Activated CD8-positive, alpha-beta memory T cell treated with anti-CD3 and anti-CD28 coated beads, Interleukin-2, amount 10 ng/mL, durations not matched to agents 7 days and 5 days (primary cell): ENCODE results near the gene DNAJB5. TPM values are rescaled to one million over a fixed set of nuclear protein-coding genes. Genes with fewer than 3 reads are reported as not detected.

Experiments used
- ATAC-seq: fragments of 150-1000 bp; cut with Tn5 transposase; one replicate; pipeline ENCODE4 v1.10.0; 2021; ENCODE audit warnings: moderate library complexity
- CTCF ChIA-PET: fragments of 350-600 bp; sonication (Branson Sonifier 250); formaldehyde crosslinking; loops from one replicate; lab custom pipeline; 2021; ENCODE audit warnings: antibody characterized with exemption; lab: Charles Lee
- DNase-seq: peaks from one replicate; pipeline ENCODE4 v3.0.0-alpha.2; 2020
- H3K27ac Mint-ChIP-seq: one replicate; pipeline ENCODE4 v1.8.0; 2021; ENCODE audit warnings: mild to moderate bottlenecking, mixed read lengths
- H3K27me3 Mint-ChIP-seq: one replicate; pipeline ENCODE4 v1.8.0; 2021; ENCODE audit warnings: mixed read lengths
- H3K36me3 Mint-ChIP-seq: one replicate; pipeline ENCODE4 v1.8.0; 2021; ENCODE audit warnings: mild to moderate bottlenecking, mixed read lengths
- H3K4me1 Mint-ChIP-seq: one replicate; pipeline ENCODE4 v1.8.0; 2021; ENCODE audit warnings: mixed read lengths
- H3K4me3 Mint-ChIP-seq: one replicate; pipeline ENCODE4 v1.8.0; 2021; ENCODE audit warnings: mild to moderate bottlenecking, moderate library complexity, mixed read lengths
- H3K9me3 Mint-ChIP-seq: one replicate; pipeline ENCODE4 v1.8.0; 2022; ENCODE audit warnings: low read depth, mixed read lengths
- total RNA-seq, 2 experiments: library from RNA; stranded (reverse); gene quantifications; one replicate each; pipeline ENCODE4 v1.2.3, GENCODE V29; 2021

DNAJB5 gene
- total RNA-seq, 2 experiments from 2014 or later, result 5.2 to 5.5 TPM

DNA sequence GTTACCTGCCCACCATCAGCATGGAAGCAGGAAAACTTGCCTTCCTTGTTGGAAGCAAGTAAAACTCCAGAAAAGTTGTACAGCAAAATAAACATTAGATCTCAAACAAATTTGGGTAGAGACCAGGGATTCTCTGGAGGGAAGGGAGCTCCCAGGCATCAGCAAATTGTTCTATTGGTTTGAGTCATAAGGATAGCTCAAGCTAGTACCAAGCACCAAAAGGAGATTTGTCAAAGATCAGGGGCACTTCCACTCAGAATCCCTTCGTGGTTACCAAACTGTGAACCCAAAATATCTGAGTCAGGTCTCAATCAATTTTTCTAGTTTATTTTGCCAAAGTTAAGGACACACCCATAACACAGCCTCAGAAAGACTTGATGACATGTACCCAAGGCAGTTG, 37.8 kb downstream of the DNAJB5 start:
- Mint-ChIP-seq H3K4me3 (no peak overlapping the region), H3K9me3 (no peaks in the 10 kb centered on the region), H3K36me3 (no peaks in the 10 kb centered on the region), H3K27me3 (no peaks in the 10 kb centered on the region), H3K27ac (no peak overlapping the region), H3K4me1 (peaks cover 10% of the 10 kb centered on the region)
- CTCF ChIA-PET, result interaction anchor here (1.1 to 1.2 kb wide), 2 partner anchors 128 to 936 kb away, joined by 3 to 4 read pairs; no protein-coding TSS in a partner anchor
- ATAC-seq (no peak), DNase-seq (no peak)

DNA sequence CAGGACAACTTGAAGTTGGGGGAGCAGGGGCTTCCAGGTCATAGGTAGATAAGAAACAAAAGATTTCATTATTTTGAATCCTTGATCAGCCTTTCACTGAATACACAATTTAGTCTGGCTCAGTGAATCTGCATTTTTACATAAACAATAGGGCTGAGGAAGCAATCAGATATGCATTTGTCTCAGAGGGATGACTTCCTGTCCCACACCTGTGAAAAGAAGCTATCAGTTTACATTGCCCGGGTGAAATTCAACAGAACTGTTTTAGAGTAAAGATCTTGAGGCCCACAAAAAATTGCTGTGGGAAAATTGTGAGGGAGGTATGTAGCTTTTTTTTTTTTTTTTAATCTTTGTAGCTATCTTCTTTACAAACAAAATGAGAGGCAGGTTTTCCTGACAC, 38.3 kb downstream of the DNAJB5 start:
- Mint-ChIP-seq H3K27ac (no peak overlapping the region), H3K4me1 (peaks cover 10% of the 10 kb centered on the region), H3K4me3 (no peak overlapping the region), H3K36me3 (no peaks in the 10 kb centered on the region), H3K9me3 (no peaks in the 10 kb centered on the region), H3K27me3 (no peaks in the 10 kb centered on the region)
- ATAC-seq, result no peak
- CTCF ChIA-PET, result no interaction called here
- DNase-seq, result no peak

DNA sequence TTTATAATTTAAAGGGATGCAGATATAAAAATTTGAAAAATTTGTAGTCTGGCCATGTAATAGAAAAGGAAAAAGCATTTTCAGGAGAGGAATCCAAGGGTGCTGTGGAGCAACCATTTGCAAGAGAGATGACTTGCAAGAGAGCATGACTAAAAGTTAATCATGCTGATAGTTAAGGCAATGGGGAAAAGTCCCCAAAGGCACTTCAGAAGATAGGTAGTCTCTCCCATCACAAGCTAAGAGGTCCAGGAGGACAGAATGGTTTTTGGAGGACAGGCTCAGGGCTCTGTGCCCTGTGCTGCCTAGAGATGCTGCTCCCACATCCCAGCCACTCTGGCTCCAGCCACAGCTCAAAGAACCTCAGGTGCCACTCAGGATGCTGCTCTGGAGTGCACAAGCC, 38.8 kb downstream of the DNAJB5 start:
- H3K4me3 Mint-ChIP-seq, result no peak overlapping the region
- no peak overlapping the region for H3K27ac Mint-ChIP-seq
- no peaks in the 10 kb centered on the region for H3K36me3 Mint-ChIP-seq
- peaks cover 9% of the 10 kb centered on the region for H3K4me1 Mint-ChIP-seq
- H3K27me3 Mint-ChIP-seq, result no peaks in the 10 kb centered on the region
- ATAC-seq (no peak), DNase-seq (no peak)
- CTCF ChIA-PET, result no interaction called here
- H3K9me3 Mint-ChIP-seq, result no peaks in the 10 kb centered on the region

GRCh38 chr9:35029241-35029640, 39.7 kb downstream of the DNAJB5 start:
- ATAC-seq (no peak), DNase-seq (no peak)
- Mint-ChIP-seq H3K36me3 (no peaks in the 10 kb centered on the region), H3K4me1 (peaks cover 6% of the 10 kb centered on the region), H3K27me3 (no peaks in the 10 kb centered on the region), H3K4me3 (no peak overlapping the region), H3K9me3 (no peaks in the 10 kb centered on the region), H3K27ac (no peak overlapping the region)
- CTCF ChIA-PET, result interaction anchor here (1.1 kb wide), 1 partner anchor 51 kb away, joined by 3 read pairs; the partner anchor contains the start of gene FANCG

DNA sequence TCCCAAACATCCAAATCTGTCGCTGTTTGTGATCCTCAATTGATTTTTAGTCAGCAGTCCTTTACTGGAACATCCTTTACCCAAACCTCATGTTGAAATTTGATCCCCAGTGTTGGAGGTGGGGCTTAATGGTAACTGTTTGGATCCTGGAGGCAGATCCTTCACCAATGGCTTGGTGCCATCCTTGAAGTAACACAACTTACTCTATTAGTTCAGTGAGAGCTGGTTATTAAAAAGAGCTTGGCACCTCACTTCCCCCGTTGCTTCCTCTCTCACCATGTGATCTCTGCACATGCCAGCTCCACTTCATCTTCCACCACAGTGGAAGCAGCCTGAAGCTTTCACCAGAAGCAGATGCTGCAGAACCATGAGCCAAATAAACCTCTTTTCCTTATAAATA, 40.3 kb downstream of the DNAJB5 start:
- no peak for ATAC-seq
- Mint-ChIP-seq H3K27ac (no peak overlapping the region), H3K9me3 (no peaks in the 10 kb centered on the region), H3K36me3 (no peaks in the 10 kb centered on the region), H3K27me3 (no peaks in the 10 kb centered on the region), H3K4me1 (peaks cover 6% of the 10 kb centered on the region), H3K4me3 (no peak overlapping the region)
- CTCF ChIA-PET, result interaction anchor here (1.1 kb wide), 1 partner anchor 50 kb away, joined by 3 read pairs; the partner anchor contains the start of gene FANCG
- no peak for DNase-seq

DNA sequence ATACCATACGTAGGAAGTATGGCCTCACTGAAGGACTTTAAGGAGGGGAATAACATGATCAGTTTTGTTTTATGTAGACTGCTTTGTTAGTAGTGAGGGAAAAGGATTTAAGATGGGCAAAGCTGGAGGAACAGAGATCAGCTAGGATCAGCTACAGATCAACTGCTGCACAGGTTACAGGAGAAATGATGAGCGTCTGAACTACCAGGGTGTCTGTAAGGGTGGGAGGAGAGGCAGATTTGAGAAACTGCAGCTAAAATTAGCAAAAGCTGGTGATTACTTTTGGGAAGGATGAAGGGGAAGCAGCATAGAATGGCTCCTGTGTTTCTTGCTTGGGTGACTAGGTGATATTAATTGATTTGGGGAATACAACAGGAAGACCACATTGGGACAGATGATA, 43.6 kb downstream of the DNAJB5 start:
- Mint-ChIP-seq H3K27me3 (no peaks in the 10 kb centered on the region), H3K9me3 (no peaks in the 10 kb centered on the region), H3K36me3 (peaks cover 2% of the 10 kb centered on the region), H3K4me3 (no peak overlapping the region), H3K4me1 (peaks cover 8% of the 10 kb centered on the region), H3K27ac (no peak overlapping the region)
- no peak for DNase-seq
- ATAC-seq, result no peak
- CTCF ChIA-PET, result no interaction called here

DNA sequence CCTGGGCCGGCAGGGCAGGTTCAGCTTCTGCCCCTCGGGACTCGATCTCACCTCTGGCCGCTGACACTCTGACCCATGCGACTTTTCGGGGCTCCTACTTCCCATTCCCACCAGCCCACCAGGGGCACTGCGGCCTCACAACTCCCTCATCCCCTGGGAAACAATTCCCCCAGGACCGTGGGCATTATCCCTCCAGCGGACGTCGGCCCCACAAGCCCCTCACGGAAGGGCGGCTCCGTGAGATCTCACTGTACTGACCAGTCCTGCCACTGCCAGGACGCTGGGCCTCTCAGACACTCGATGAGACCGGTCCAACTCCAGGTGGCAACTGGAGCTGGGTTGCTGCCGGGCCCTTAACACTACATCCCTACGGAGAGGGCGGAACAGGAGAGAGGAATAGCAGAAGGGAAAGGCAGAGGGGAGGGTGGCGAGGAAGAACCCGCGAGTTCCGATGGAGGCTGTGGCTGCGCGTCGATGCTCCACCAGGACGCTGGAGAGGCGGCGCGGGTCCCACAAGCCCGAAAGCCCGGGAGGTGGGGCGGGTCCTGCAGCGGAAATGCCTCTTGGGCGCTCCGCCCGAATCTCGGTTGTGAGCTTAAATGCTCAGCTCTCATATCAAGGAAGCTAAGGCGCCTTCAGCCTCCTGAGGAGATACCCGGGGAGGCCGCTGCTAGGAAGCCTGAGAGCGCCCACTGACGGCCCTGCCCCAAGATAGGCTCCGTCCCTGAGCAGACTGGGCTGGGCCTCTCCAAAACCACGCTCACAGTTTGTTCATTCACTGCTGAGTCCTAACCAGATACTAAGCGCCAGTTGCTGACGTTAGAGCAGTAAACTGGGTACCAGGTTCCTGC, 46.5 kb downstream of the DNAJB5 start:
- Mint-ChIP-seq H3K4me1 (peaks cover 8% of the 10 kb centered on the region), H3K9me3 (no peaks in the 10 kb centered on the region), H3K36me3 (peaks cover 2% of the 10 kb centered on the region), H3K4me3 (peak overlapping the region; percentile 49), H3K27ac (peak overlapping the region; percentile 65), H3K27me3 (no peaks in the 10 kb centered on the region)
- ATAC-seq (peak; percentile 92), DNase-seq (peak; percentile 71)
- CTCF ChIA-PET, result interaction anchor here (0.9 to 4.4 kb wide), 2 partner anchors 15 to 136 kb away, joined by 4 to 21 read pairs; no protein-coding TSS in a partner anchor

- H3K27ac Mint-ChIP-seq, result no peak overlapping the region
- no peaks in the 10 kb centered on the region for H3K27me3 Mint-ChIP-seq
- H3K4me1 Mint-ChIP-seq, result no peaks in the 10 kb centered on the region
- no peaks in the 10 kb centered on the region for H3K36me3 Mint-ChIP-seq
- no peaks in the 10 kb centered on the region for H3K9me3 Mint-ChIP-seq
- DNase-seq, result no peak
- no peak overlapping the region for H3K4me3 Mint-ChIP-seq
- ATAC-seq, result no peak
- CTCF ChIA-PET, result interaction anchor here (0.9 to 3.3 kb wide), 2 partner anchors 9 to 340 kb away, joined by 3 to 12 read pairs; no protein-coding TSS in a partner anchor
Observed at GRCh38 chr9:35042081-35042604, 52.6 kb downstream of the DNAJB5 start.

DNA sequence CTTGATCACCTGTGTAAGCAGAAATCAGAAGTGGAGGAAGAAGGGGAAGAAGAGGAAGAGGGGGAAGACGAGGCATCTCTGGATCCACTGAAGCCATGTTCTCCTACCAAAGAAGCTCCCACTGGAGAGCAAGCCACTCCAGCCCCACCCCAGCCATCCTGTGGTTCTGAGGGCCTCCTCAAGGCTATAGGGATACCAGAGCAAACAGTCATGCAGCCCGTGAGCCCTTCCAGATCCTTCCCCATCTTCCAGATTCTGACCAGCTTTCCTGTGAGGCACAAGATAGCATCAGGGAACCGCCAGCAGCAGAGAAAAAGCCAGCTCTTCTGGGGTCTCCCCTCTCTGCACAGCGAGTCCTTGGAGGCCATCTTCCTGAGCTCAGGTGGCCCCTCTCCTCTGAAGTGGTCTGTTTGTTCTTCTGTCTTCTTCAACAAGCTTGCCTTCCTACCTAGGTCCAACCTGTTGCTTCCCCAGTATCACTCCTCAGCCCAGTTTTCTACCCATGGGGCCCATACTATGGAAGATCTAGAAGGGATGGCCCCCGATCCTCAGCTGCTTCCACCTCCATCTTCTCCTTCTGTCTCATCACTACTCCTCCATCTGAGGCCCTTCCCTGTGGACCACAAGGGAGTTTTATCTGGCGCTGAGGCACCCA, 53.5 kb downstream of the DNAJB5 start:
- CTCF ChIA-PET, result interaction anchor here (3.3 kb wide), 1 partner anchor 8 kb away, joined by 12 read pairs; no protein-coding TSS in a partner anchor
- ATAC-seq (no peak), DNase-seq (no peak)
- no peaks in the 10 kb centered on the region for H3K9me3 Mint-ChIP-seq
- H3K36me3 Mint-ChIP-seq, result no peaks in the 10 kb centered on the region
- H3K4me1 Mint-ChIP-seq, result no peaks in the 10 kb centered on the region
- H3K4me3 Mint-ChIP-seq, result no peak overlapping the region
- no peaks in the 10 kb centered on the region for H3K27me3 Mint-ChIP-seq
- no peak overlapping the region for H3K27ac Mint-ChIP-seq

DNA sequence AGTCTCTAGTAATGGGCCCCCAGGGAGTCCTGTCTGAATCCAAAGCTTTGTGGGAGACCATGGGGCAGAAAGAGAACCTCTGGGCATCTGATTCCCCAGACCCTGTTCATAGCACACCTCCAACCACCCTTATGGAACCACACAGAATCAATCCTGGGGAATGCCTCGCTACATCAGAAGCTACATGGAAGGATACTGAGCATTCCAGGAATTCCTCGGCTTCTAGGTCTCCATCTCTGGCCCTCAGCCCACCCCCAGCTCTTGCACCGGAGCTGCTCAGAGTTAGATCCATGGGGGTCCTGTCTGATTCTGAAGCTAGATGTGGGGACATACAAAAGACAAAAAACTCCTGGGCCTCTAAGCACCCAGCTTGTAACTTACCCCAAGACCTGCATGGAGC, 54.5 kb downstream of the DNAJB5 start:
- no peak overlapping the region for H3K27ac Mint-ChIP-seq
- no peak overlapping the region for H3K4me3 Mint-ChIP-seq
- ATAC-seq (no peak), DNase-seq (no peak)
- H3K27me3 Mint-ChIP-seq, result no peaks in the 10 kb centered on the region
- H3K4me1 Mint-ChIP-seq, result no peaks in the 10 kb centered on the region
- CTCF ChIA-PET, result interaction anchor here (1.4 kb wide), 1 partner anchor 144 kb away, joined by 4 read pairs; no protein-coding TSS in a partner anchor
- no peaks in the 10 kb centered on the region for H3K9me3 Mint-ChIP-seq
- peaks cover 4% of the 10 kb centered on the region for H3K36me3 Mint-ChIP-seq

Other genes starting within 250 kb of the DNAJB5 start
- not detected for gene PHF24, start 31.5 kb upstream of the DNAJB5 start, total RNA-seq
- 100 to 1,000 TPM; 222 to 298 TPM for gene VCP, start 82.9 kb downstream of the DNAJB5 start, total RNA-seq
- 100 to 1,000 TPM; 121 to 141 TPM for gene FANCG, start 90.2 kb downstream of the DNAJB5 start, total RNA-seq
- 10 to 100 TPM; 28.5 to 31.6 TPM for gene PIGO, start 106.8 kb downstream of the DNAJB5 start, total RNA-seq
- 100 to 1,000 TPM; 145 to 169 TPM for gene STOML2, start 113.4 kb downstream of the DNAJB5 start, total RNA-seq
- 10 to 100 TPM; 15.9 to 17.1 TPM for gene ATOSB, start 126.1 kb downstream of the DNAJB5 start, total RNA-seq
- gene UNC13B, start 172.3 kb downstream of the DNAJB5 start, total RNA-seq, result 1 to 10 TPM in 1 of 2 experiments, under 1 TPM in 1; 0.94 to 1.2 TPM